Gastroesophageal sphincter (tissue), 3 donors: ENCODE data around the gene TMEM271.

Source experiments
- EP300 ChIP-seq: sonication (generic); formaldehyde crosslinking; IDR thresholded peaks from one replicate; pipeline ENCODE4 v1.6.1; 2017; ENCODE audit warnings: antibody characterized with exemption, mild to moderate bottlenecking
- POLR2A ChIP-seq, 2 donors: fragments of 450-650 bp; IDR thresholded peaks; one replicate each; pipeline ENCODE4 v1.6.1; 2017; ENCODE audit warnings: antibody characterized with exemption in 2 of 2, mild to moderate bottlenecking in 2 of 2, moderate library complexity in 1 of 2
- TF ChIP-seq, protein P1 (sequence below), 4 experiments: fragments of 200-600 bp in 2 of 4; fragments of 450-650 bp in 2 of 4; sonication (generic) in 1 of 4; IDR thresholded peaks; one replicate each; pipeline ENCODE4 v1.5.1; 2017 to 2019; ENCODE audit warnings: antibody characterized with exemption in 4 of 4, mild to moderate bottlenecking in 2 of 4, moderate library complexity in 2 of 4

DNA sequence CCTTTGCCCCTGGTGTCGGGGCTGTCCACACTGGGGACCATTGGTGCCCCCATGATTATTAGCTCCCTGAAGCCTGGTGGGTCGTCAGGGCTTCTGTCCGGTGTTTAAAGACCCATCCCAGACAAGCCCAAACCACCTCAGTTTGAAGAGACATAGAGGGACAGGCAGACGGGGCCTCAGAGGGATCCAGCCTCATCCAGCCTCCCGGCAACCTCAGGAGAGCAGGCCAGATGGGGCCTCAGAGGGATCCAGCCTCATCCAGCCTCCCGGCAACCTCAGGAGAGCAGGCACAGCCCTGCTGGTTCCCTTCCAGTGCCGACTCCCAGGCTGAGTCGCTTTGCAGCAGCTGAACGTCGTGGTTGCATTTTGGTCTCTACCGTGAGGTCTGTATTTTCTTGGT, 45.0 kb downstream of the TMEM271 start:
- TF ChIP-seq POLR2A (IDR thresholded peaks at IDR 0.05) (no peak), EP300 (no peak)
- TF ChIP-seq, protein P1, sequence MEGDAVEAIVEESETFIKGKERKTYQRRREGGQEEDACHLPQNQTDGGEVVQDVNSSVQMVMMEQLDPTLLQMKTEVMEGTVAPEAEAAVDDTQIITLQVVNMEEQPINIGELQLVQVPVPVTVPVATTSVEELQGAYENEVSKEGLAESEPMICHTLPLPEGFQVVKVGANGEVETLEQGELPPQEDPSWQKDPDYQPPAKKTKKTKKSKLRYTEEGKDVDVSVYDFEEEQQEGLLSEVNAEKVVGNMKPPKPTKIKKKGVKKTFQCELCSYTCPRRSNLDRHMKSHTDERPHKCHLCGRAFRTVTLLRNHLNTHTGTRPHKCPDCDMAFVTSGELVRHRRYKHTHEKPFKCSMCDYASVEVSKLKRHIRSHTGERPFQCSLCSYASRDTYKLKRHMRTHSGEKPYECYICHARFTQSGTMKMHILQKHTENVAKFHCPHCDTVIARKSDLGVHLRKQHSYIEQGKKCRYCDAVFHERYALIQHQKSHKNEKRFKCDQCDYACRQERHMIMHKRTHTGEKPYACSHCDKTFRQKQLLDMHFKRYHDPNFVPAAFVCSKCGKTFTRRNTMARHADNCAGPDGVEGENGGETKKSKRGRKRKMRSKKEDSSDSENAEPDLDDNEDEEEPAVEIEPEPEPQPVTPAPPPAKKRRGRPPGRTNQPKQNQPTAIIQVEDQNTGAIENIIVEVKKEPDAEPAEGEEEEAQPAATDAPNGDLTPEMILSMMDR (IDR thresholded peaks at IDR 0.05) = no peak
